ENCODE data around the gene ZSCAN18. TPM values are rescaled to one million over a fixed set of nuclear protein-coding genes. Genes with fewer than 3 reads are reported as not detected.
A peak's percentile ranks its signal among the peaks of the same experiment; 100 is the strongest.
"Not testable (repeated sequence)": the region's sequence is repeated elsewhere in the genome, so short reads cannot be mapped to it uniquely, and the experiment has no call there.

ZSCAN18 gene, protein sequence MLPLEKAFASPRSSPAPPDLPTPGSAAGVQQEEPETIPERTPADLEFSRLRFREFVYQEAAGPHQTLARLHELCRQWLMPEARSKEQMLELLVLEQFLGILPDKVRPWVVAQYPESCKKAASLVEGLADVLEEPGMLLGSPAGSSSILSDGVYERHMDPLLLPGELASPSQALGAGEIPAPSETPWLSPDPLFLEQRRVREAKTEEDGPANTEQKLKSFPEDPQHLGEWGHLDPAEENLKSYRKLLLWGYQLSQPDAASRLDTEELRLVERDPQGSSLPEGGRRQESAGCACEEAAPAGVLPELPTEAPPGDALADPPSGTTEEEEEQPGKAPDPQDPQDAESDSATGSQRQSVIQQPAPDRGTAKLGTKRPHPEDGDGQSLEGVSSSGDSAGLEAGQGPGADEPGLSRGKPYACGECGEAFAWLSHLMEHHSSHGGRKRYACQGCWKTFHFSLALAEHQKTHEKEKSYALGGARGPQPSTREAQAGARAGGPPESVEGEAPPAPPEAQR
- 10 to 100 TPM in 1 of 3 donors, 1 to 10 TPM in 2; 7.6 to 11.7 (median 9.5) TPM for total RNA-seq

DNA sequence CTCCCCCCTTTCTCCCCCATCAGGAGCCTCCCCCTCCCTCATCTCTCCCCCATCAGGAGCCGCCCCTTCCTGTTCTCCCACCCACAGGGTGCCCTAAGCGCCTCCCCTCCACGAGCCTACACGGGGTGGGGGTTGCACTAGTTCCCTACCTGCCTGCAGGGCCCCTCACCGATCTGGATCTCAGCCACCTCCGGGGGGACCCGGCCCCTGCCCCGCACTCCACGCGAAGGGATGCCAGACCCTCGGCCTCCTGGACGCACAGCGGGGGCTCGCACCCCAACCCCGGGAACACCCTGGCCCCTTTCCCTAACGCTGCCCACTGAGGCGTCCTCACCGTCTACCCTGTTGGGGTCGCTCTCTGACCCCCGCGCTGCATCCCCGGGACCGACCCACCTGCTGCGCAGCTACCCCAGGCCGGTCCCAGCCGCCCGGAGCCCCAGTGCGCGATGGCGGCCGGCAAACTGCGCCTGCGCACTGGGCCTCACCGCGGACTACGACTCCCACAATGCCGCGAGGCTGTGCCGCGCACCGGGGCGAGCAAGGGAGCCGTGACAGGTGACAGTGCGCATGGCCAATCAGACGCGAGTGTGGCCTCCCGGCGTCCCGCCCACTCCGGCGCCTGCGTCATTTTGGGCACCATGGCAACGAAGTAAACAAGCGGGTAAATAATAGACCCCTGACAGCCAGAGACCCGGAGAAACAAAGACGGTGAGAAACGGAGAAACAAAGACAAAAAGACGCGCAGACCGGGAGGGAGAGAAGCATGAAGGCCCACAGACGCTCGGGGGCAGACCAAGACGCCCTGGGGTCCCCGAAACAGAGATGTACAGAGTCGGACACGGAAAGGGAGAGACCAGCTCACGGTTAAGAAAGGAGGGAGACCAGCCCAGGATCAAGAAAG is at the start of gene ZSCAN18:
TSS of gene ZSCAN18 (minus strand) at position 451 of the 901 bp plus-strand sequence. CDS start 7,964 bp downstream, outside the sequence.
- DNase-seq (peak; percentile 94), ATAC-seq (peak; percentile 99)
- Mint-ChIP-seq H3K27me3 (ENCODE audit: low read depth) (no peaks in the 10 kb centered on the region), H3K4me1 (ENCODE audit: low read depth) (peaks cover 11% of the 10 kb centered on the region), H3K36me3 (ENCODE audit: insufficient read depth) (peaks cover 13% of the 10 kb centered on the region), H3K4me3 (peak within 1 kb of the TSS; percentile 83), H3K9me3 (peaks cover 26% of the 10 kb centered on the region)

DNA sequence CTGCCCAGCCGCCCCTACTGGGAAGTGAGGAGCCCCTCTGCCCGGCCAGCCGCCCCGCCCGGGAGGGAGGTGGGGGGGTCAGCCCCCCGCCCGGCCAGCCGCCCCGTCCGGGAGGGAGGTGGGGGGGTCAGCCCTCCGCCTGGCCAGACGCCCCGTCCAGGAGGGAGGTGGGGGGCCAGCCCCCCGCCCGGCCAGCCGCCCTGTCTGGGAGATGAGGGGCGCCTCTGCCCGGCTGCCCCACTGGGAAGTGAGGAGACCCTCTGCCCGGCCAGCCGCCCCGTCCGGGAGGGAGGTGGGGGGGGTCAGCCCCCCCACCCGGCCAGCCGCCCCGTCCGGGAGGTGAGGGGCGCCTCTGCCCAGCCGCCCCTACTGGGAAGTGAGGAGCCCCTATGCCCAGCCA is 49.4 kb upstream of the ZSCAN18 start:
- Mint-ChIP-seq H3K4me1 (ENCODE audit: low read depth) (peaks cover 12% of the 10 kb centered on the region), H3K9me3 (peaks cover 19% of the 10 kb centered on the region), H3K36me3 (ENCODE audit: insufficient read depth) (peaks cover 18% of the 10 kb centered on the region)
- H3K27me3 Mint-ChIP-seq (ENCODE audit: low read depth); DNase-seq; ATAC-seq; H3K4me3 Mint-ChIP-seq: not testable (repeated sequence)

DNA sequence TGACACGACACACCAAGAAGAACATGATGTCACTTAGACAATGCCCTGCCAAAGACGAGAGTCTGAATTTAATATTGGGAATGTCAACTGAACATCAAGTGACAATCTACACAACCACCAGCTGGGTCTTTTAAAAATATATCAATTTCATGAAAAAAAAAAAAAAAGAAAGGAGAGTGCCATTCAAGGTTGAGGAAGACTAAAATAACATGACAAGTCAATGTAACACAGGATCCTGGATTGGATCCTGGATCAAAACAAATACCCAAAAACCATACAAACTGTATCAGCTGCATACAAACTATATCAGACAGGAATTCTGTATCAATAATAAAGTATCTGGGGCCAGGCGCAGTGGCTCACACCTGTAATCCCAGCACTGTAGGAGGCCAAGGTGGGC is 47.8 kb upstream of the ZSCAN18 start:
- Mint-ChIP-seq H3K27me3 (ENCODE audit: low read depth) (no peaks in the 10 kb centered on the region), H3K4me3 (no peak overlapping the region), H3K9me3 (peaks cover 13% of the 10 kb centered on the region), H3K4me1 (ENCODE audit: low read depth) (peaks cover 10% of the 10 kb centered on the region), H3K36me3 (ENCODE audit: insufficient read depth) (peaks cover 27% of the 10 kb centered on the region)
- no peak for ATAC-seq
- no peak for DNase-seq

DNA sequence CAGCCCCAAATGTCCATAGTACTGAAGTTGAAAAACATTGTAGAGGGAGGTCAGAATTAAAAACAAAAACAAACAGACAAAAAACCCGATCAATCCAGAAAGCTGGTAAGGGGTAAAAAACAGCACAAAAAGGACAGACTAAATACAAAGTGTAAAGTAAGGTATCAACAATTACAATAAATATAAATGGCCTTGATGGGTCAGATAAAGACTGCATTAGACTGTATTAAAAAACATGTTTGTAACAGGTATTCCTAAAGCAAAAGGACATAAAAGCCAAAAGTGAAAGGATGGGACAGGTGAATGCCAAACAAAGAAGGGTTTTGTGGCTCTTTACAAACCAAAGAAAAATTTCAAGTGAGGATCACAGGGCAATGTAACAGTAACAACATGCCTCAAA is 36.2 kb upstream of the ZSCAN18 start:
- no peak overlapping the region for H3K4me3 Mint-ChIP-seq
- peaks cover 67% of the 10 kb centered on the region for H3K36me3 Mint-ChIP-seq (ENCODE audit: insufficient read depth)
- no peaks in the 10 kb centered on the region for H3K4me1 Mint-ChIP-seq (ENCODE audit: low read depth)
- no peak for DNase-seq
- no peak for ATAC-seq
- peaks cover 47% of the 10 kb centered on the region for H3K9me3 Mint-ChIP-seq
- H3K27me3 Mint-ChIP-seq (ENCODE audit: low read depth): no peaks in the 10 kb centered on the region

DNA sequence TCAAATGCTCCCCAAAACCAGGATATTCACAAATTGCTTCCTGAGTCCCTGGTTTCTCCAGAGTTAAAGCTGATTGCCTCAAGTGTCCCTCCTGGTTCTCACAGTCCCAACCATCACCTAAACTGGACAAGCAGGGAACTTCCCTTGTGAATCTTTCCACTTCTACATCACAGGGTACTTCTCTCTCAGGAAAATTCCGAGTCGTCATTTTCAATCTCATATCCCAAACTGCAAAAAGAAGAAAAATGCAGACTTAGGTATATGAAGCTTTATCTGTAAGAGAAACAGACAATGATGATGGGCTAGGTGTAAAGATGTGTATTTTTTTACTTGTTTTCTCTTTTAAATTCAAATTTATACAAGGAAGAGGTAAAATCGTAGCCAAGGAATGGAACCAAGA is 31.3 kb upstream of the ZSCAN18 start:
- H3K27me3 Mint-ChIP-seq (ENCODE audit: low read depth): no peaks in the 10 kb centered on the region
- H3K4me1 Mint-ChIP-seq (ENCODE audit: low read depth): no peaks in the 10 kb centered on the region
- peaks cover 53% of the 10 kb centered on the region for H3K9me3 Mint-ChIP-seq
- DNase-seq (no peak), ATAC-seq (no peak)
- peaks cover 67% of the 10 kb centered on the region for H3K36me3 Mint-ChIP-seq (ENCODE audit: insufficient read depth)
- H3K4me3 Mint-ChIP-seq: no peak overlapping the region

DNA sequence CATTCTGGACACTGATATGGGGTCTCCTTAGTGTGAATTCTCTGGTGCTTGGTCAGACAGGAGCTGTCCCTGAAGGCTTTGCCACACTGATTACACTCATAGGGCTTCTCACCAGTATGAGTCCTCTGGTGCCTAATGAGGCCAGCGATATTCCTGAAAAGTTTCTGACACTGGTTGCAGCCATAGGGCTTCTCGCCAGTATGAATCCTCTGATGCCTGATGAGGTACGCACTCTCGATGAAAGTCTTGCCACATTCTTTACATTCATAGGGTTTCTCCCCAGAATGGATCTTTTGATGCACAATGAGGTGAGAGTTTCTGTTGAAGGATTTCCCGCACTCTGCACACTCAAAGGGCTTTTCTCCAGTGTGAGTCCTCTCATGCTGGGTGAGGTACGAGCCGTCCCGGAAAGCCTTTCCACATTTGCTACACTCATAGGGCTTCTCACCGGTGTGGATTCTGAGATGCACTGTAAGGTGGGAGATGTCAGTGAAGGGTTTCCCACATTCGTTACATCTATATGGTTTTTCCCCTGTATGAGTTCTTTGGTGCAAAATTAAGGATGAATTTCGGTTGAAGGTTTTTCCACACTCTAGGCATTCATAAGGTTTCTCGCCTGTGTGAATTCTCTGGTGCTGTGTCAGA is 30.1 kb upstream of the ZSCAN18 start:
- no peaks in the 10 kb centered on the region for H3K4me1 Mint-ChIP-seq (ENCODE audit: low read depth)
- no peaks in the 10 kb centered on the region for H3K27me3 Mint-ChIP-seq (ENCODE audit: low read depth)
- peaks cover 50% of the 10 kb centered on the region for H3K9me3 Mint-ChIP-seq
- ATAC-seq: no peak
- DNase-seq: no peak
- peaks cover 59% of the 10 kb centered on the region for H3K36me3 Mint-ChIP-seq (ENCODE audit: insufficient read depth)
- H3K4me3 Mint-ChIP-seq: no peak overlapping the region

DNA sequence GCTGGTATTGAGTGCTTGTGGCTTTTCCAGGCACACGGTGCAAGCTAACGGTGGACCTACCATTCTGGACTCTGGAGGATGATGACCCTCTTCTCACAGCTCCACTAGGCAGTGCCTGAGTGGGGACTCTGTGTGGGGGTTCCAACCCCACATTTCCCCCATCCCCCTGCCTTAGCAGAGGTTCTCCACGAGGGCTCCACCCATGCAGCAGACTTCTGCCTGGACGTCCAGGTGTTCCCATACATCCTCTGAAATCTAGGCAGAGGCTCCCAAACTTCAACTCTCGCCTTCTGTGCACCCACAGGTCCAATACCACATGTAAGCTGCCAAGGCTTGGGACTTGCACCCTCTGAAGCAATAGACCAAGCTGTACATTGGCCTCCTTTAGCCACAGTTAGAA is 25.3 kb upstream of the ZSCAN18 start:
- Mint-ChIP-seq H3K4me3 (no peak overlapping the region), H3K4me1 (ENCODE audit: low read depth) (no peaks in the 10 kb centered on the region), H3K36me3 (ENCODE audit: insufficient read depth) (peaks cover 29% of the 10 kb centered on the region), H3K9me3 (peaks cover 66% of the 10 kb centered on the region), H3K27me3 (ENCODE audit: low read depth) (no peaks in the 10 kb centered on the region)
- DNase-seq (no peak), ATAC-seq (no peak)

DNA sequence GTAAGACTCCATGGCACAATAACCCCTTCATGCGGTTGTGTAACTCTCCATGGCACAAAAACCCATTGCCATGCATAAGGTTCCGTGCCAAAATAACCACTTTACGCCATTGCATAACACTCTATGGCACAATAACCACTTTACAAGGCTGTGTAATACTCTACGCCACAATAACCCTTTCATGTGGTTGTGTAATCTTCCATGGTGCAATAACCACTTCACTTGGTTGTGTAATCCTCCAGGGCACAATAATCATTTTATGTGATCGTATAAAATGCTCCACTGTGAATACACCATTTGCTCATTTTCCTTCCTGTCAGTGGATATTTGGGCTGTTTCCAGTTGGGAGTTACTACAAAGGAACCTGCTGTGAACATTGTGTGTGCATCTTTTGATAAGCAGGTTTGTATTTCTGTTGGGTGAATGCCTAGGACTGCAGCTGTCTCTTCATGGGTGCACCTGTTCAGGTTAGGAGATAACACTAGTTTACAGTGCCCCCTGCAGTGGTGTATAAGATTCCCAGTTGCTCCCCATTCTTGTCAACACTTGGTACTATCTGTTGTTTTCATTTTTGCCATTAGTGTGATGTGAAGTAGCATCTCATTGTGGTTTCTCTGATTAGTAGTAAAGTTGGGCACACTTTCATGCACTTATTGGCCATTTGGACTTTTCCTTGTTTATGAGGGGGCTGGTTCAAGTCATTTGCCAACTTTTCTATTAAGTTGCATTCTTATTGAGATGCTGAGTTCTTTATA is 21.1 kb upstream of the ZSCAN18 start:
- no peak overlapping the region for H3K4me3 Mint-ChIP-seq
- no peak for ATAC-seq
- H3K9me3 Mint-ChIP-seq: peaks cover 72% of the 10 kb centered on the region
- H3K27me3 Mint-ChIP-seq (ENCODE audit: low read depth): no peaks in the 10 kb centered on the region
- no peaks in the 10 kb centered on the region for H3K4me1 Mint-ChIP-seq (ENCODE audit: low read depth)
- H3K36me3 Mint-ChIP-seq (ENCODE audit: insufficient read depth): peaks cover 10% of the 10 kb centered on the region
- no peak for DNase-seq

DNA sequence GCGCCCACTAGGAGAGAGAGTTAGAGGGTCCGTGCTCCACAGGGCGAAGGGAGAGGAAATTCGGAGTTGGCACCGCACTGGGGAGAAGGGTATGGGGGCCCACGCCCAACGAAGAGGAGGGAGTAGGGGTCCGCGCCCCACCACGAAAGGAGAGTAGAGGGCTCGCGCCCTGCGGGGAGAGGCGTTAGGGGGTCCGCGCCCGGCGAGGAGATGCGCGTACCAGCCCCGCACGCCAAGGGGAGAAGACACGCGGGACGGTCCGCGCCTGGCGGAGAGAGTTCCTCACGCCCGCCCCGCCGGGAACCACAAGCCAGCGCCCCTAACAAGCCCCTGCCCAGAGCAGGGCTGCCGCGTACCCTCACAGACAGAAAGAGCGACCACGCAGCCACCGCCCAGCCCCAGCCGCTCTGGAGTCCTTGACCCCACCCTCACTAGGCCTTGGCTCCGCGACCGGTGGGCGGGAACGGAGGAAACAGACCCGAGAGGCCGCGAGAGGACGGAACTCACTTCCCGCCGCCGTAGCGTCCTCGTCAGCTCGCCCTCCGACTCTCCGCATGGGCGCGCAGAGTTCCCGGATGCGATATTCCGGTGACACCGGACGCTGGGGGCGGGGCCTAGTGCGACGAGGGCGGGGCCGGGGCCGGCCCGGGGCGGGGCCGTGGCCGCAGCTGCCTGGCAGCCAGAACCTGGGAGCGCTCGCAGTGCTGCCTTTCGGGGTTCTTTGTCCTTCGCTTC is 20.0 kb upstream of the ZSCAN18 start:
- H3K4me1 Mint-ChIP-seq (ENCODE audit: low read depth): no peaks in the 10 kb centered on the region
- no peak overlapping the region for H3K4me3 Mint-ChIP-seq
- peaks cover 8% of the 10 kb centered on the region for H3K36me3 Mint-ChIP-seq (ENCODE audit: insufficient read depth)
- DNase-seq (no peak), ATAC-seq (no peak)
- no peaks in the 10 kb centered on the region for H3K27me3 Mint-ChIP-seq (ENCODE audit: low read depth)
- H3K9me3 Mint-ChIP-seq: peaks cover 70% of the 10 kb centered on the region

DNA sequence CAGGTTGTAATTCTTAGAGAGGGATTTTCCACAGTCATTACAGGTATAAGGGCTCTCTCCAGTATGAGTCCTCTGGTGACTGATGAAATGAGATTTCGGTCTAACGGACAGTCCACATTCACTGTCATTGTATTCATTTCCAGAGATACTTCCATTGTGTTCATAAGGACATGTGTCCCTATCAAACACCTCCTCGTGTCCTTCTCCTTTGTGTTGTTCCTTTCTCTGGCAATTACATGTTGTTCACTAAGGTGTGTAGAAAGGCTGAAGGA is 10.5 kb upstream of the ZSCAN18 start:
- no peak overlapping the region for H3K4me3 Mint-ChIP-seq
- no peak for ATAC-seq
- no peak for DNase-seq
- H3K9me3 Mint-ChIP-seq: peaks cover 47% of the 10 kb centered on the region
- no peaks in the 10 kb centered on the region for H3K4me1 Mint-ChIP-seq (ENCODE audit: low read depth)
- H3K36me3 Mint-ChIP-seq (ENCODE audit: insufficient read depth): peaks cover 15% of the 10 kb centered on the region
- H3K27me3 Mint-ChIP-seq (ENCODE audit: low read depth): no peaks in the 10 kb centered on the region

DNA sequence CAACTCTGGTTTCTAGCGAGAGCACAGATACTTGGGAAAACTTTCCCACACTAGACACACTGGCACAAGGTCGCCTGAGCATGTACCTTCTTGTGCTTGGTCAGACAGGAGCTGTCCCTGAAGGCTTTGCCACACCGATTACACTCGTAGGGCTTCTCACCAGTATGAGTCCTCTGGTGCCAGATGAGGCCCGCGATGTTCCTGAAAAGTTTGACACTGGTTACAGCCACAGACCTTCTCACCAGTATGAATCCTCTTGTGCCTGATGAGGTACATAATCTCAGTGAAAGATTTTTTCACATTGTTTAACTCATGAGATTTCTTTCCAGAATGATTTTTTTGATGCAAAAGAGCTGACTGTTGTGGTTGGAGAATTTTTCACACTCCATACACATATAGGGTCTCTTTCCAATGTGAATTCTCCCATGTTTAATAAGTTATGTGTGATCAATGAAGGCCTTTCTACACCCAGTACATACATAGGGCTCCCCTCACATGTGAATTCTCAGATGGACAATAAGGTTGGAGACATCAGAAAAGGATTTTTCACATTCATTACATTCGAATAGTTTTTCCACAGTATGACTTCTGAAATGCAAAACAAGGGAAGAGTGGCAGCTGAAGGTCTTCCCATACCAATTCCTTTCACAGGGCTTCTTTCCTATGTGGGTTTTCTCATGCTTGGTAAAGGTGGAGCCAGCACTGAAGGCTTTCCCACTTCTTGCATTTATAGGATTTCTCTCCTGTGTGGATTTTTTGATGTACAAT is 9.9 kb upstream of the ZSCAN18 start:
- Mint-ChIP-seq H3K4me3 (no peak overlapping the region), H3K9me3 (peaks cover 46% of the 10 kb centered on the region), H3K36me3 (ENCODE audit: insufficient read depth) (peaks cover 14% of the 10 kb centered on the region), H3K4me1 (ENCODE audit: low read depth) (no peaks in the 10 kb centered on the region), H3K27me3 (ENCODE audit: low read depth) (no peaks in the 10 kb centered on the region)
- DNase-seq (no peak), ATAC-seq (no peak)

DNA sequence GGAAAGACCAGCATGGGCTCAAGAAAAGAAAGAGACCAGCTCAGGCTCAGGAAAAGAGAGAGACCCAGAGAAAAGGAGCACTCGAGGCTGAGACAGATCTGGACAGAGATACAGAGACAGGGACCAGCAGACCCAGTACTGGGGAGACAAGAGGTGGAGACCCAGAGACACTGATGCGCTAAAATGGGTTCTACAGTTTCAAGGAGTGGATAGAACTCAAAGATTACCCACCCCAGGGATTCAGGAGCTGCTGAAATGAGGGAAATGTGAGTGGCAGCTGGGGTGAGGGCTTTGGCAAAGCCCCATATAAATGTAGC is 609 bp upstream of the ZSCAN18 start:
- Mint-ChIP-seq H3K36me3 (ENCODE audit: insufficient read depth) (peaks cover 8% of the 10 kb centered on the region), H3K4me3 (peak overlapping the region; percentile 83), H3K27me3 (ENCODE audit: low read depth) (no peaks in the 10 kb centered on the region), H3K4me1 (ENCODE audit: low read depth) (peaks cover 11% of the 10 kb centered on the region), H3K9me3 (peaks cover 27% of the 10 kb centered on the region)
- no peak for ATAC-seq
- no peak for DNase-seq

DNA sequence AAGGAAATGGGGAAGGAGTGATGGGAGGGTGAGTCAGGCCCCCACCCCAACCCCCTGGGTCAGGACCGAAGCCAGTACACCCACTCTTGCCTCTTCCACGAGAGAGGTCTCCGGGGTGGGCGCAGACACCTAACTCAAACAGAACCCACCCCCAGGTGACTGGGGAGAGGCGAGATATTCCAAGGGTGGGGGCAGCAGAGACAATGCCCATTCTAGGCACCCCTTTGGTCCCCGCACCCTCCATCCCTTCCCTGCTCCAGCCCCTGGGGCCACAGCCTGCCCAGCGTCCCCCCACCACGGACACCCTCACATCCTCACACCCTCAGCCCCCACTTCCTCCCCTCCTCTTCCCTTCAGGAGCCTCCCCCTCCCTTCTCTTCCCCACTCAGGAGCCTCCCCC is 682 bp downstream of the ZSCAN18 start:
- peaks cover 13% of the 10 kb centered on the region for H3K36me3 Mint-ChIP-seq (ENCODE audit: insufficient read depth)
- no peak for DNase-seq
- H3K27me3 Mint-ChIP-seq (ENCODE audit: low read depth): no peaks in the 10 kb centered on the region

More for the DNA sequence above, 682 bp downstream of the ZSCAN18 start:
- Mint-ChIP-seq H3K4me1 (ENCODE audit: low read depth) (peaks cover 11% of the 10 kb centered on the region), H3K4me3 (peak overlapping the region; percentile 72), H3K9me3 (peaks cover 21% of the 10 kb centered on the region)
- no peak for ATAC-seq
